Right lobe of liver (tissue), 6 donors: Measurements from ENCODE around the gene DVL1. TPM values are rescaled to one million over a fixed set of nuclear protein-coding genes. Genes with fewer than 3 reads are reported as not detected.

Experiments used
- ATAC-seq, 4 donors: fragments of 200-7000 bp; cut with Tn5 transposase; one replicate each; pipeline ENCODE4 v1.9.1; 2020; ENCODE audit warnings: mild to moderate bottlenecking in 4 of 4, moderate library complexity in 4 of 4
- DNase-seq, 3 donors: peaks; one replicate each; pipeline ENCODE4 v3.0.0-alpha.2; 2020
- H3K27ac ChIP-seq, 3 donors: fragments of 200-600 bp; one replicate each; pipeline ENCODE4 v1.8.0; 2022
- H3K27me3 ChIP-seq, 2 donors: fragments of 200-600 bp; one replicate each; pipeline ENCODE4 v1.8.0; 2022
- H3K36me3 ChIP-seq, 4 donors: fragments of 200-600 bp; sonication (generic) in 1 of 4; one replicate each; pipeline versions ENCODE4 v1.5.1 to v1.8.0; 2017 to 2022; ENCODE audit warnings: control low read depth in 1 of 4
- H3K4me1 ChIP-seq, 4 donors: fragments of 200-600 bp; sonication (generic) in 1 of 4; one replicate each; pipeline versions ENCODE4 v1.5.1 to v1.8.0; 2017 to 2022; ENCODE audit warnings: control low read depth in 1 of 4
- H3K4me3 ChIP-seq, 3 donors: fragments of 200-600 bp; one replicate each; pipeline ENCODE4 v1.8.0; 2022
- H3K9me3 ChIP-seq, 4 donors: fragments of 200-600 bp; sonication (generic) in 1 of 4; one replicate each; pipeline versions ENCODE4 v1.5.1 to v1.8.0; 2017 to 2022; ENCODE audit warnings: control low read depth in 1 of 4
- POLR2A ChIP-seq: fragments of 450-650 bp; IDR thresholded peaks from one replicate; pipeline ENCODE4 v1.6.1; 2017; ENCODE audit warnings: antibody characterized with exemption, mild to moderate bottlenecking
- WGBS: methylation state at CpG from one replicate; pipeline ENCODE4 v1.1.6; 2018; ENCODE audit warnings: low coverage, low lambda C conversion rate; ENCODE audit not compliant: insufficient coverage; ENCODE audit errors: missing lambda C conversion rate; 5-methylcytosine and 5-hydroxymethylcytosine counted together
- intact Hi-C, 2 donors: fragments of 100-400 bp; cut with DNase I; formaldehyde crosslinking; loops; one replicate each; pipeline versions ENCODE4 v1.11.2 to v1.14.1; 2022
- total RNA-seq, 6 experiments: library from RNA; depleted of rRNA in 2 of 6; stranded (reverse); fragments of >200 nt in 2 of 6; fragmentation: NEBNext Ultra II Directional in 3 of 6; extraction: Animal tissue kit (Norgen Biotek cat#: 25700) in 3 of 6; gene quantifications; one replicate each; pipeline versions ENCODE4 v1.1.0 to v1.2.4, GENCODE V29; 2016 to 2023
- TF ChIP-seq, protein P1 (sequence below), 4 donors: fragments of 200-600 bp in 3 of 4; fragments of 450-650 bp in 1 of 4; IDR thresholded peaks; one replicate each; pipeline versions ENCODE4 v1.5.1 to v1.8.0; 2016 to 2022; ENCODE audit warnings: antibody characterized with exemption in 4 of 4, mild to moderate bottlenecking in 2 of 4
- donor health status: DM: no; HTN: yes; CAD: no.
- donor health status: DM: no; HTN: no; CAD: no.
- donor health status: DM: no; HTN: no; CAD: no.
- donor health status: DM: no; HTN: yes; CAD: no.
- donor health status: DM: no; HTN: yes; CAD: no.

DVL1 gene
- total RNA-seq, 6 experiments from 2014 or later, result 32.7 to 54.6 (median 41.2) TPM

DNA sequence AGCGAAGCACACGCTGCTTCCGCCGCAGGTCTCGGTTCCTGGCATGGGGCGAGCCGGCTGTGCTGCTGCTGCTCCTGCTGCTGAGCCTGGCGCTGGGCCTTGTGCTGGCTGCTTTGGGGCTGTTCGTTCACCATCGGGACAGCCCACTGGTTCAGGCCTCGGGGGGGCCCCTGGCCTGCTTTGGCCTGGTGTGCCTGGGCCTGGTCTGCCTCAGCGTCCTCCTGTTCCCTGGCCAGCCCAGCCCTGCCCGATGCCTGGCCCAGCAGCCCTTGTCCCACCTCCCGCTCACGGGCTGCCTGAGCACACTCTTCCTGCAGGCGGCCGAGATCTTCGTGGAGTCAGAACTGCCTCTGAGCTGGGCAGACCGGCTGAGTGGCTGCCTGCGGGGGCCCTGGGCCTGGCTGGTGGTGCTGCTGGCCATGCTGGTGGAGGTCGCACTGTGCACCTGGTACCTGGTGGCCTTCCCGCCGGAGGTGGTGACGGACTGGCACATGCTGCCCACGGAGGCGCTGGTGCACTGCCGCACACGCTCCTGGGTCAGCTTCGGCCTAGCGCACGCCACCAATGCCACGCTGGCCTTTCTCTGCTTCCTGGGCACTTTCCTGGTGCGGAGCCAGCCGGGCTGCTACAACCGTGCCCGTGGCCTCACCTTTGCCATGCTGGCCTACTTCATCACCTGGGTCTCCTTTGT, 15.5 kb downstream of the DVL1 start:
- H3K4me1 ChIP-seq, result peaks cover 0 to 5% (median 0%) of the 10 kb centered on the region in 4 donors
- intact Hi-C loops, result no loop called here
- WGBS, result 70% methylated on average over 7 of the region's 36 CpGs
- ATAC-seq (peak; percentile 3 to 45 (median 12)), DNase-seq (no peak)
- no peaks in the 10 kb centered on the region for H3K27me3 ChIP-seq
- H3K4me3 ChIP-seq, result no peak overlapping the region
- H3K27ac ChIP-seq, result no peak overlapping the region
- peaks cover 0 to 6% (median 1%) of the 10 kb centered on the region in 4 donors for H3K36me3 ChIP-seq
- H3K9me3 ChIP-seq, result no peaks in the 10 kb centered on the region
- TF ChIP-seq POLR2A, result no peak
- TF ChIP-seq, protein P1, sequence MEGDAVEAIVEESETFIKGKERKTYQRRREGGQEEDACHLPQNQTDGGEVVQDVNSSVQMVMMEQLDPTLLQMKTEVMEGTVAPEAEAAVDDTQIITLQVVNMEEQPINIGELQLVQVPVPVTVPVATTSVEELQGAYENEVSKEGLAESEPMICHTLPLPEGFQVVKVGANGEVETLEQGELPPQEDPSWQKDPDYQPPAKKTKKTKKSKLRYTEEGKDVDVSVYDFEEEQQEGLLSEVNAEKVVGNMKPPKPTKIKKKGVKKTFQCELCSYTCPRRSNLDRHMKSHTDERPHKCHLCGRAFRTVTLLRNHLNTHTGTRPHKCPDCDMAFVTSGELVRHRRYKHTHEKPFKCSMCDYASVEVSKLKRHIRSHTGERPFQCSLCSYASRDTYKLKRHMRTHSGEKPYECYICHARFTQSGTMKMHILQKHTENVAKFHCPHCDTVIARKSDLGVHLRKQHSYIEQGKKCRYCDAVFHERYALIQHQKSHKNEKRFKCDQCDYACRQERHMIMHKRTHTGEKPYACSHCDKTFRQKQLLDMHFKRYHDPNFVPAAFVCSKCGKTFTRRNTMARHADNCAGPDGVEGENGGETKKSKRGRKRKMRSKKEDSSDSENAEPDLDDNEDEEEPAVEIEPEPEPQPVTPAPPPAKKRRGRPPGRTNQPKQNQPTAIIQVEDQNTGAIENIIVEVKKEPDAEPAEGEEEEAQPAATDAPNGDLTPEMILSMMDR (IDR thresholded peaks at IDR 0.05), result no peak

DNA sequence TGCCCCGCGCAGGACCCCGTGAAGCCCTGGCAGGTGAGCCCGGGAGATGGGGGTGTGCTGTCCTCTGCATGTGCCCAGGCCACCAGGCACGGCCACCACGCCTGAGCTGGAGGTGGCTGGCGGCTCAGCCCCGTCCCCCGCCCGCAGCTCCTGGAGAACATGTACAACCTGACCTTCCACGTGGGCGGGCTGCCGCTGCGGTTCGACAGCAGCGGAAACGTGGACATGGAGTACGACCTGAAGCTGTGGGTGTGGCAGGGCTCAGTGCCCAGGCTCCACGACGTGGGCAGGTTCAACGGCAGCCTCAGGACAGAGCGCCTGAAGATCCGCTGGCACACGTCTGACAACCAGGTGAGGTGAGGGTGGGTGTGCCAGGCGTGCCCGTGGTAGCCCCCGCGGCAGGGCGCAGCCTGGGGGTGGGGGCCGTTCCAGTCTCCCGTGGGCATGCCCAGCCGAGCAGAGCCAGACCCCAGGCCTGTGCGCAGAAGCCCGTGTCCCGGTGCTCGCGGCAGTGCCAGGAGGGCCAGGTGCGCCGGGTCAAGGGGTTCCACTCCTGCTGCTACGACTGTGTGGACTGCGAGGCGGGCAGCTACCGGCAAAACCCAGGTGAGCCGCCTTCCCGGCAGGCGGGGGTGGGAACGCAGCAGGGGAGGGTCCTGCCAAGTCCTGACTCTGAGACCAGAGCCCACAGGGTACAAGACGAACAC, 16.3 kb downstream of the DVL1 start:
- 24% methylated on average over 11 of the region's 48 CpGs for WGBS
- ATAC-seq (peak; percentile 42 to 61 (median 56)), DNase-seq (peak in 2 of 3 donors; percentile 75 to 80)
- no peaks in the 10 kb centered on the region for H3K9me3 ChIP-seq
- peaks cover 0 to 3% (median 2%) of the 10 kb centered on the region in 4 donors for H3K36me3 ChIP-seq
- H3K4me1 ChIP-seq, result peaks cover 0 to 5% (median 0%) of the 10 kb centered on the region in 4 donors
- H3K27ac ChIP-seq, result no peak overlapping the region
- TF ChIP-seq, protein P1 (IDR thresholded peaks at IDR 0.05), result no peak
- peak; percentile 30 for TF ChIP-seq POLR2A
- no peaks in the 10 kb centered on the region for H3K27me3 ChIP-seq
- no peak overlapping the region for H3K4me3 ChIP-seq
- intact Hi-C loops, result no loop called here

DNA sequence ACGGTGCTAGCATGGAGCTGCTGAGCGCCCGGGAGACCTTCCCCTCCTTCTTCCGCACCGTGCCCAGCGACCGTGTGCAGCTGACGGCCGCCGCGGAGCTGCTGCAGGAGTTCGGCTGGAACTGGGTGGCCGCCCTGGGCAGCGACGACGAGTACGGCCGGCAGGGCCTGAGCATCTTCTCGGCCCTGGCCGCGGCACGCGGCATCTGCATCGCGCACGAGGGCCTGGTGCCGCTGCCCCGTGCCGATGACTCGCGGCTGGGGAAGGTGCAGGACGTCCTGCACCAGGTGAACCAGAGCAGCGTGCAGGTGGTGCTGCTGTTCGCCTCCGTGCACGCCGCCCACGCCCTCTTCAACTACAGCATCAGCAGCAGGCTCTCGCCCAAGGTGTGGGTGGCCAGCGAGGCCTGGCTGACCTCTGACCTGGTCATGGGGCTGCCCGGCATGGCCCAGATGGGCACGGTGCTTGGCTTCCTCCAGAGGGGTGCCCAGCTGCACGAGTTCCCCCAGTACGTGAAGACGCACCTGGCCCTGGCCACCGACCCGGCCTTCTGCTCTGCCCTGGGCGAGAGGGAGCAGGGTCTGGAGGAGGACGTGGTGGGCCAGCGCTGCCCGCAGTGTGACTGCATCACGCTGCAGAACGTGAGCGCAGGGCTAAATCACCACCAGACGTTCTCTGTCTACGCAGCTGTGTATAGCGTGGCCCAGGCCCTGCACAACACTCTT, 17.0 kb downstream of the DVL1 start:
- H3K36me3 ChIP-seq, result peaks cover 0 to 11% (median 2%) of the 10 kb centered on the region in 4 donors
- H3K9me3 ChIP-seq, result no peaks in the 10 kb centered on the region
- no peak overlapping the region for H3K4me3 ChIP-seq
- H3K27me3 ChIP-seq, result no peaks in the 10 kb centered on the region
- H3K4me1 ChIP-seq, result peaks cover 0 to 5% (median 0%) of the 10 kb centered on the region in 4 donors
- TF ChIP-seq, protein P1 (IDR thresholded peaks at IDR 0.05), result no peak
- no peak overlapping the region for H3K27ac ChIP-seq
- ATAC-seq (peak; percentile 10 to 48 (median 16)), DNase-seq (peak in 2 of 3 donors; percentile 58 to 69)
- intact Hi-C loops, result no loop called here
- WGBS, result 87% methylated on average over 7 of the region's 57 CpGs

GRCh38 chr1:1331068-1331965, 17.9 kb downstream of the DVL1 start, which contains the start of gene TAS1R3:
Gene TAS1R3 (plus strand): TSS chr1:1331280. CDS start chr1:1331346, 66 bp downstream.
- H3K27ac ChIP-seq, result no peak within 1 kb of the TSS
- DNase-seq (no peak), ATAC-seq (no peak)
- H3K9me3 ChIP-seq, result no peaks in the 10 kb centered on the region
- intact Hi-C loops, result no loop called here
- peaks cover 0 to 6% (median 3%) of the 10 kb centered on the region in 4 donors for H3K4me1 ChIP-seq
- TF ChIP-seq, protein P1 (IDR thresholded peaks at IDR 0.05), result no peak
- TF ChIP-seq POLR2A, result no peak
- WGBS, result no CpG with 5 or more reads among the region's 41 CpGs
- H3K27me3 ChIP-seq, result no peaks in the 10 kb centered on the region
- peaks cover 0 to 17% (median 4%) of the 10 kb centered on the region in 4 donors for H3K36me3 ChIP-seq
- no peak within 1 kb of the TSS for H3K4me3 ChIP-seq
